DND-41 (cell line): ENCODE results near the gene BTG2.

ENCODE experiments used
- ATAC-seq: fragments of 200-7000 bp; cut with Tn5 transposase; 3 replicates; pipeline ENCODE4 v1.9.1; 2021; ENCODE audit warnings: low read depth; ENCODE audit not compliant: insufficient read depth
- DNase-seq: peaks from one replicate; pipeline ENCODE4 v3.0.0-alpha.2; 2020
- H2AFZ ChIP-seq: 2 replicates; pipeline ENCODE4 v1.6.0; 2012; ENCODE audit warnings: low read depth, low read length
- H3K27ac ChIP-seq: 2 replicates; pipeline ENCODE4 v1.5.1; 2012; ENCODE audit warnings: low read length, inconsistent platforms
- H3K27me3 ChIP-seq: fragments of 200-600 bp; sonication (generic); 2 replicates; pipeline ENCODE4 v1.6.0; 2012; ENCODE audit warnings: low read length, mild to moderate bottlenecking, inconsistent platforms; ENCODE audit not compliant: insufficient read depth, poor library complexity
- H3K36me3 ChIP-seq: 2 replicates; pipeline ENCODE4 v1.5.1; 2012; ENCODE audit warnings: low read length, inconsistent platforms; ENCODE audit not compliant: insufficient read depth
- H3K4me1 ChIP-seq: 2 replicates; pipeline ENCODE4 v1.5.1; 2012; ENCODE audit warnings: mild to moderate bottlenecking, low read length; ENCODE audit not compliant: insufficient read depth
- H3K4me2 ChIP-seq: 2 replicates; pipeline ENCODE4 v1.6.0; 2012; ENCODE audit warnings: mild to moderate bottlenecking, moderate library complexity, low read length, inconsistent platforms; ENCODE audit not compliant: insufficient read depth
- H3K4me3 ChIP-seq, 2 experiments: fragments of 200-600 bp in 1 of 2; shearing (Covaris generic) in 1 of 2; 2 replicates each; pipeline ENCODE4 v1.5.1; 2012 to 2016; ENCODE audit warnings: inconsistent platforms in 2 of 2, low read length in 2 of 2, mild to moderate bottlenecking in 2 of 2, low read depth in 1 of 2, moderate library complexity in 1 of 2
- H3K79me2 ChIP-seq: 2 replicates; pipeline ENCODE4 v1.6.0; 2012; ENCODE audit warnings: low read length, inconsistent platforms; ENCODE audit not compliant: insufficient read depth
- H3K9ac ChIP-seq: 2 replicates; pipeline ENCODE4 v1.6.0; 2012; ENCODE audit warnings: low read depth, mild to moderate bottlenecking, inconsistent platforms, low read length, moderate library complexity
- H3K9me3 ChIP-seq: 2 replicates; pipeline ENCODE4 v1.5.1; 2012; ENCODE audit warnings: low read length, moderate library complexity, mild to moderate bottlenecking, inconsistent platforms; ENCODE audit not compliant: insufficient read depth, severe bottlenecking
- H4K20me1 ChIP-seq: 2 replicates; pipeline ENCODE4 v1.6.0; 2012; ENCODE audit warnings: low read length; ENCODE audit not compliant: insufficient read depth
- EZH2 ChIP-seq: IDR thresholded peaks from 3 replicates; pipeline ENCODE4 v1.6.1; 2012; ENCODE audit warnings: borderline replicate concordance, low read depth, mild to moderate bottlenecking, moderate library complexity, low read length, inconsistent platforms; ENCODE audit not compliant: severe bottlenecking
- TF ChIP-seq, protein P1 (sequence below): IDR thresholded peaks from 2 replicates; pipeline ENCODE4 v1.5.1; 2012; ENCODE audit warnings: borderline replicate concordance, low read length, moderate library complexity, mild to moderate bottlenecking; ENCODE audit not compliant: poor library complexity, severe bottlenecking; ENCODE audit errors: extremely low read depth

BTG2 gene

DNA sequence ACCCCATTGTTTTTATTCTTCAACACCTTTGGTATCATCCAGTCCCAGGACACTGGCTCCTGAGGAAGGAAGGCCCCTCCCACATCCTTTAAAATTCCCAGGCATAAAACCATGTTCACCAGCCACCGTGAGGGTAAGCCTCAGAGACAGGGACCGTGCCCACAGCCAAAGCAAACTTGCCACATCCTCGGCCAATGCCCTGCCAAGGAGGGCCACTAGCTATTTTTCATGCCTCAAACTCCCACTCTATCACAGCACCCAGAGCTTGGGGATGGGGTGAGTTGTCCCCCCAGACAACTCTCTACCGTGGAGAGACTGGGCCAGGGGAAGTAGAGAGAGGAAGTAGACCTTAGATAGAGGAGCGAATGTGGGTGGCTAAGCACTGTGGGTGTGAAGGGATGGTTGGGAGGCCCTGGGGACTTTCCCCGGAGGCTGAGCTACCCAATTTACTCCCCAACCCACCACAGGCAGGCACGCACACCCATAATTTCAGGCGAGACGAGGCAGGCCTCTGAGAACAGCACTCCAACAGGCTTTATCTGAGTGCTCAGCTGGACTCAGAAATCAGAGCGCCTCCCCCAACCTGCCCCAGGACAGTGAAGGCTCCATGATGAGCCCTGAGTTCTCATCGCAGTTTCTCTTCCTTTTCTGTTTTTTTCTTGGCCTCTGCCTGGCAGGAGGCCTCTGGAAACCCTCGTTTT lies 15.9 kb upstream of the BTG2 start:
- peaks cover 54% of the 10 kb centered on the region for H3K4me1 ChIP-seq

DNA sequence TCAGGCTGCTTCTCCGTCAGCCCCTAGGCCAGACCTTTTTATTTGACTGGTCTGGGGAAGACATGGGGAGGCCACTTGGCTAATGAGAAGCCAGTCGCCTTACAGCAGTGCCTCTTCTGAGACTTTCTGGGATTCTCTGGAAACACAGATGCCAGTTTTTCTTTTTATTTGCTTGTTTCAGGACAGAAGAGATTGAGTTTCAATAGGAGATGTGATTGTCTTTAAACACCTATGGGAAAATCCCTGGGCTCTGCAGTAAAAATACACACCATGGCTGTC lies 15.4 kb upstream of the BTG2 start:
- Histone ChIP-seq H3K36me3 (no peaks in the 10 kb centered on the region), H3K9me3 (no peaks in the 10 kb centered on the region), H3K4me1 (peaks cover 57% of the 10 kb centered on the region), H3K4me2 (no peak overlapping the region; the same call in 1 of the 2 replicates), H3K4me3 (no peak overlapping the region), H3K9ac (peak overlapping the region; percentile 19; the same call in 1 of the 2 replicates), H3K27me3 (no peaks in the 10 kb centered on the region), H3K27ac (peak overlapping the region; percentile 65), H4K20me1 (no peaks in the 10 kb centered on the region), H3K79me2 (no peaks in the 10 kb centered on the region), H2AFZ (no peak overlapping the region)
- ATAC-seq (no peak), DNase-seq (no peak)
- TF ChIP-seq, protein P1, sequence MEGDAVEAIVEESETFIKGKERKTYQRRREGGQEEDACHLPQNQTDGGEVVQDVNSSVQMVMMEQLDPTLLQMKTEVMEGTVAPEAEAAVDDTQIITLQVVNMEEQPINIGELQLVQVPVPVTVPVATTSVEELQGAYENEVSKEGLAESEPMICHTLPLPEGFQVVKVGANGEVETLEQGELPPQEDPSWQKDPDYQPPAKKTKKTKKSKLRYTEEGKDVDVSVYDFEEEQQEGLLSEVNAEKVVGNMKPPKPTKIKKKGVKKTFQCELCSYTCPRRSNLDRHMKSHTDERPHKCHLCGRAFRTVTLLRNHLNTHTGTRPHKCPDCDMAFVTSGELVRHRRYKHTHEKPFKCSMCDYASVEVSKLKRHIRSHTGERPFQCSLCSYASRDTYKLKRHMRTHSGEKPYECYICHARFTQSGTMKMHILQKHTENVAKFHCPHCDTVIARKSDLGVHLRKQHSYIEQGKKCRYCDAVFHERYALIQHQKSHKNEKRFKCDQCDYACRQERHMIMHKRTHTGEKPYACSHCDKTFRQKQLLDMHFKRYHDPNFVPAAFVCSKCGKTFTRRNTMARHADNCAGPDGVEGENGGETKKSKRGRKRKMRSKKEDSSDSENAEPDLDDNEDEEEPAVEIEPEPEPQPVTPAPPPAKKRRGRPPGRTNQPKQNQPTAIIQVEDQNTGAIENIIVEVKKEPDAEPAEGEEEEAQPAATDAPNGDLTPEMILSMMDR = no peak
- TF ChIP-seq EZH2 = no peak

More for the DNA sequence above, 15.9 kb upstream of the BTG2 start:
- DNase-seq (peak; percentile 62), ATAC-seq (peak; percentile 62)
- Histone ChIP-seq H3K36me3 (no peaks in the 10 kb centered on the region), H3K4me3 (no peak overlapping the region), H3K9ac (peak overlapping the region; percentile 19; the same call in 1 of the 2 replicates), H3K9me3 (no peaks in the 10 kb centered on the region), H3K4me2 (no peak overlapping the region; the same call in 1 of the 2 replicates), H3K79me2 (no peaks in the 10 kb centered on the region), H2AFZ (no peak overlapping the region), H3K27me3 (no peaks in the 10 kb centered on the region), H4K20me1 (no peaks in the 10 kb centered on the region), H3K27ac (peak overlapping the region; percentile 65)
- TF ChIP-seq, protein P1 = no peak
- no peak for TF ChIP-seq EZH2

DNA sequence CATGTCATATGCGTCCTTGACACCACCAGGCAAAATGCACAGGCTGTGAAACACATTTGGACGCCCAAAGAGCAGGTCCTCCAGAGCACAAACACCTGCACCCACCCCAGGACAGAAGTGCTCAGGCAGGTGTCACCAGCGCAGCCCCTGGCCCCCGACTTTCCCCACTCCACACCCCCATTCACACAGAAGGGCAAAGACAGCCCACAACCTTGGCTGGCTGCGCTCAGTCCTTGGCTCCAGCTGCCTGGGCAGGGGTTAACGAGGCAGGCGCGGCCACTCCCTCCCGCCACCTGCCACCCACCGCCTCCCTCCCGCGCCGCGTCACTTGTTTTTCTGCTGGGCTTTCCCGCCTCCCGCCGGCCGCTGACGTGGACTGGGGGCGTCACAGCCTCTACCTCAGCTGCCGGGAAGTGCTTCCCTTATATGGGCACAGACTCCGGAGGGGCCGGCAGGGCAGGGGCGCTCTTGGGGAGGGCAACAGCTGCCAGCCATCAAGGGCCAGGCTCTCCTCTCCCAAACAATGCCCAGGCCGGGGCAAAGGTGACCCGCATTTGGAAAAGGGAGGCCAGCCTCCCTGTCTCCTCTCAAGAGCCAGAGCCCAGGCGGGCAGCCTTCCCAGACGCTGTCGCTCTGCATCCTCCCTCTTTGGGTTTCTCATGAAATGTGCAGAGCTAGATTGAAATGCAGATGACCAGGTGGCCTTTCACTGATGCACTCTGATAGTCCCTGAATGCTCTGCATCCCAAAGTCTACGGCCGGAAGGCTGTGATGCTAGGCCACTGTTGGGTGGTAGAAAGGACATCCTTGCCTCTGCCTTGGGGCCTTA lies 14.8 kb upstream of the BTG2 start:
- Histone ChIP-seq H3K79me2 (no peaks in the 10 kb centered on the region), H3K4me2 (no peak overlapping the region), H4K20me1 (no peaks in the 10 kb centered on the region), H3K9ac (peak overlapping the region; percentile 19; the same call in 1 of the 2 replicates), H3K4me3 (no peak overlapping the region), H3K9me3 (no peaks in the 10 kb centered on the region), H3K27ac (peak overlapping the region; percentile 65), H2AFZ (no peak overlapping the region), H3K4me1 (peaks cover 62% of the 10 kb centered on the region), H3K36me3 (no peaks in the 10 kb centered on the region), H3K27me3 (no peaks in the 10 kb centered on the region)
- DNase-seq = peak; percentile 77
- TF ChIP-seq, protein P1 = no peak
- TF ChIP-seq EZH2 = no peak
- ATAC-seq = peak; percentile 44
